ENCODE data around the gene PFN1.

PFN1 gene

GRCh38 chr17:4967539-4968485, 19.5 kb upstream of the PFN1 start, which contains the start of gene SPAG7:
Gene SPAG7 (minus strand): TSS chr17:4967817. CDS start chr17:4967804, 13 bp downstream.
- peak; percentile 97 for DNase-seq (ENCODE audit: low read depth)

GRCh38 chr17:4966844-4967538, 18.7 kb upstream of the PFN1 start:
- peak; percentile 99 for DNase-seq (ENCODE audit: low read depth)

- DNase-seq (ENCODE audit: low read depth) = no peak
Observed at GRCh38 chr17:4965311-4965986, 17.1 kb upstream of the PFN1 start.

GRCh38 chr17:4960279-4960922, 12.1 kb upstream of the PFN1 start:
- no peak for DNase-seq (ENCODE audit: low read depth)

GRCh38 chr17:4959261-4959965, 11.1 kb upstream of the PFN1 start:
- DNase-seq (ENCODE audit: low read depth) = no peak

- DNase-seq (ENCODE audit: low read depth) = no peak
Observed at GRCh38 chr17:4958102-4958501, 9.8 kb upstream of the PFN1 start.

- DNase-seq (ENCODE audit: low read depth) = no peak
Observed at GRCh38 chr17:4956493-4957061, 8.2 kb upstream of the PFN1 start.

- DNase-seq (ENCODE audit: low read depth) = no peak
Observed at GRCh38 chr17:4955091-4955490, 6.8 kb upstream of the PFN1 start.

- DNase-seq (ENCODE audit: low read depth) = peak; percentile 75
Observed at GRCh38 chr17:4953451-4953961, 5.2 kb upstream of the PFN1 start.

GRCh38 chr17:4951486-4951885, 3.2 kb upstream of the PFN1 start:
- no peak for DNase-seq (ENCODE audit: low read depth)

GRCh38 chr17:4950746-4951204, 2.4 kb upstream of the PFN1 start, which contains the start of gene ENO3:
Gene ENO3 (plus strand): TSS chr17:4951119. CDS start chr17:4951830, 711 bp downstream.
- DNase-seq (ENCODE audit: low read depth) = no peak

GRCh38 chr17:4950075-4950745, 1.9 kb upstream of the PFN1 start:
- no peak for DNase-seq (ENCODE audit: low read depth)

- DNase-seq (ENCODE audit: low read depth) = peak; percentile 79
Observed at GRCh38 chr17:4949321-4950074, 1.2 kb upstream of the PFN1 start.

GRCh38 chr17:4948931-4949320, 596 bp upstream of the PFN1 start:
- peak; percentile 91 for DNase-seq (ENCODE audit: low read depth)

GRCh38 chr17:4947411-4948165, 742 bp downstream of the PFN1 start:
- peak; percentile 74 for DNase-seq (ENCODE audit: low read depth)

- peak; percentile 29 for DNase-seq (ENCODE audit: low read depth)
Observed at GRCh38 chr17:4947010-4947410, 1.3 kb downstream of the PFN1 start.

GRCh38 chr17:4946312-4946976, 1.9 kb downstream of the PFN1 start:
- no peak for DNase-seq (ENCODE audit: low read depth)

GRCh38 chr17:4945944-4946280, 2.4 kb downstream of the PFN1 start:
- DNase-seq (ENCODE audit: low read depth) = peak; percentile 44

Measured in ELR (cell line).